Omental fat pad (tissue), 4 donors: Measurements from ENCODE around the gene LRRC25. TPM values are rescaled to one million over a fixed set of nuclear protein-coding genes. Genes with fewer than 3 reads are reported as not detected.

ENCODE experiments used
- ATAC-seq: fragments of 150-250 bp; one replicate; pipeline ENCODE4 v1.9.1; 2016; ENCODE audit warnings: mild to moderate bottlenecking, moderate library complexity; ENCODE audit not compliant: low FRiP score
- DNase-seq: peaks from one replicate; pipeline ENCODE4 v3.0.0-alpha.2; 2019; ENCODE audit warnings: low spot score
- CTCF ChIP-seq, 3 donors: fragments of 450-650 bp; IDR thresholded peaks; one replicate each; pipeline ENCODE4 v1.5.1; 2016 to 2017; ENCODE audit warnings: antibody characterized with exemption in 3 of 3, mild to moderate bottlenecking in 3 of 3, moderate library complexity in 2 of 3
- total RNA-seq, 4 donors: library from RNA; depleted of rRNA; stranded (reverse); fragments of >200 nt; gene quantifications; one replicate each; pipeline ENCODE4 v1.1.0, GENCODE V29; 2016

LRRC25 gene
- total RNA-seq, 4 donors from 2014 or later, result 11.8 to 37.2 (median 28.8) TPM

GRCh38 chr19:18431351-18432197 is 34.2 kb upstream of the LRRC25 start:
- no peak for TF ChIP-seq CTCF (IDR thresholded peaks at IDR 0.05)
- ATAC-seq, result no peak
- no peak for DNase-seq

GRCh38 chr19:18430417-18431144 is 33.2 kb upstream of the LRRC25 start:
- no peak for DNase-seq
- ATAC-seq, result no peak
- no peak for TF ChIP-seq CTCF (IDR thresholded peaks at IDR 0.05)

- TF ChIP-seq CTCF (IDR thresholded peaks at IDR 0.05), result no peak
- ATAC-seq, result no peak
- DNase-seq, result no peak
Observed at GRCh38 chr19:18429717-18430416, 32.4 kb upstream of the LRRC25 start.

- ATAC-seq (no peak), DNase-seq (no peak)
- no peak for TF ChIP-seq CTCF (IDR thresholded peaks at IDR 0.05)
Observed at GRCh38 chr19:18428787-18429674, 31.6 kb upstream of the LRRC25 start.

- no peak for DNase-seq
- ATAC-seq, result no peak
- no peak for TF ChIP-seq CTCF (IDR thresholded peaks at IDR 0.05)
Observed at GRCh38 chr19:18428173-18428786, 30.9 kb upstream of the LRRC25 start.

- no peak for ATAC-seq
- DNase-seq, result no peak
- TF ChIP-seq CTCF (IDR thresholded peaks at IDR 0.05), result no peak
Observed at GRCh38 chr19:18427743-18428113, 30.3 kb upstream of the LRRC25 start.
